Measurements from ENCODE around the gene ARRDC4.

DNA sequence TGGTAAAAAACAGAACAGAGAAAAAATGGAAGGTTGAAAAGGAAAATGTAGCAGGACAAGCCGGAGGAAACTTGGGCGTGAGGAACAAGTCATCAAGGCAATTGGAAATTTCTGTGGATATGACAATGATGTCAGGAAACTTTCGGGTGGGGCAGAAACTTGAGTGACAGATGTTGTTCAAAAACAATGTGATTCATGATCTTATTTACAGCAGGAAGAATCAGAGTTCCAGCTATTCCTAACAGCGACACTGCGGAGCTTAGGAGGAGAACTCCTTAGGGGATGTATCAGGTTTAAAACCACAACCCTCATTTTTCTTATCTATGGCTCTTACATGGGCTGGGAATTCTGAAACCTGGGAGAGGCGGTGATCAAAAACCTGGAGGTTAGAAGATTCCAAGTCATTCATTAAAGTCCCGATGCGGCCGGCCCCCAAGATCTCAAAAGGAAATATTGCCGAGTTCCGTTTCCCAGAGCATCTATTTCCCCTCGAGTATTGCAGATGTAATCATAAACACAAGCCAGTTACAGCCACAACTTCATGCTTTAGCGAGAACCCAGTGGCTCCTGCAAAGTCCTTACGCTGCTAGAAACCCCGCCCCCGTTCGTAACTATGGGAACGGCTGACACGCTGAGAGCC is 659 bp upstream of the ARRDC4 start:
- TF ChIP-seq ZNF274 (IDR thresholded peaks at IDR 0.05; ENCODE audit: low read depth, low read length) (no peak), YY1 (IDR thresholded peaks at IDR 0.05; ENCODE audit: insufficient read depth, insufficient read length) (no peak), SUZ12 (IDR thresholded peaks at IDR 0.05; ENCODE audit: extremely low read depth, insufficient read depth, insufficient read length) (no peak)

All from NT2/D1 (cell line).